Mesodermal cell (in vitro differentiated cells): ENCODE results near the gene TEX9. TPM values are rescaled to one million over a fixed set of nuclear protein-coding genes. Genes with fewer than 3 reads are reported as not detected.
"Not testable (repeated sequence)": the region's sequence is repeated elsewhere in the genome, so short reads cannot be mapped to it uniquely, and the experiment has no call there.

Source experiments
- H3K27ac ChIP-seq: 2 replicates; pipeline ENCODE4 v1.7.0; 2013; ENCODE audit warnings: mild to moderate bottlenecking, low read depth, low read length, moderate library complexity; ENCODE audit not compliant: severe bottlenecking
- H3K36me3 ChIP-seq: 2 replicates; pipeline ENCODE4 v1.7.1; 2013; ENCODE audit warnings: mild to moderate bottlenecking, low read length, moderate library complexity; ENCODE audit not compliant: control insufficient read depth, insufficient read depth
- H3K4me1 ChIP-seq: one replicate; pipeline ENCODE4 v1.7.1; 2013; ENCODE audit warnings: mild to moderate bottlenecking, low read length; ENCODE audit not compliant: insufficient read depth, control insufficient read depth, poor library complexity, severe bottlenecking
- H3K4me3 ChIP-seq: 2 replicates; pipeline ENCODE4 v1.7.0; 2013; ENCODE audit warnings: low read length, control low read depth, mild to moderate bottlenecking; ENCODE audit not compliant: insufficient read depth, poor library complexity, severe bottlenecking; ENCODE audit errors: extremely low read depth
- H3K9me3 ChIP-seq: 2 replicates; pipeline ENCODE4 v1.7.1; 2013; ENCODE audit warnings: mild to moderate bottlenecking, low read length, moderate library complexity; ENCODE audit not compliant: control insufficient read depth
- WGBS, 2 experiments: methylation state at CpG; one replicate each; pipeline ENCODE4 v1.1.5; 2013; ENCODE audit warnings: missing lambda C conversion rate in 2 of 2; ENCODE audit not compliant: insufficient coverage in 2 of 2; 5-methylcytosine and 5-hydroxymethylcytosine counted together
- polyA plus RNA-seq, 2 experiments: library from polyadenylated mRNA; stranded (reverse); fragments of 50-300 nt; gene quantifications; one replicate each; pipeline ENCODE4 v1.2.3, GENCODE V29; 2013

TEX9 gene
- 6.0 TPM for polyA plus RNA-seq (2013, experiment 1 of 2)
- 7.0 TPM for polyA plus RNA-seq (2013, experiment 2 of 2)

- peaks cover 4% of the 10 kb centered on the region for H3K4me1 ChIP-seq
- no peaks in the 10 kb centered on the region for H3K9me3 ChIP-seq
- 0% methylated on average over 35 to 37 of the region's 45 CpGs for WGBS, 2 experiments
- H3K36me3 ChIP-seq = no peaks in the 10 kb centered on the region
- peak within 1 kb of the TSS; percentile 60 for H3K4me3 ChIP-seq
- H3K27ac ChIP-seq = peak within 1 kb of the TSS; percentile 30
These were observed at the start of gene TEX9 for GRCh38 chr15:56365075-56365711. TSS of gene TEX9 (plus strand) at chr15:56365426. CDS start at chr15:56365451, 25 bp downstream.

- not testable (repeated sequence) for H3K4me1 ChIP-seq, H3K9me3 ChIP-seq, H3K4me3 ChIP-seq, H3K27ac ChIP-seq, H3K36me3 ChIP-seq
- 94 to 100% methylated on average over 2 to 7 of the region's 18 CpGs for WGBS, 2 experiments
These were observed 48.7 kb upstream of the TEX9 start for GRCh38 chr15:56316561-56316960.

- Histone ChIP-seq H3K27ac (no peak overlapping the region), H3K4me1 (no peaks in the 10 kb centered on the region), H3K9me3 (no peaks in the 10 kb centered on the region), H3K4me3 (no peak overlapping the region), H3K36me3 (no peaks in the 10 kb centered on the region)
These were observed 44.9 kb upstream of the TEX9 start for GRCh38 chr15:56320316-56320715.

GRCh38 chr15:56320861-56321260, 44.4 kb upstream of the TEX9 start:
- Histone ChIP-seq H3K27ac (no peak overlapping the region), H3K9me3 (no peaks in the 10 kb centered on the region), H3K4me1 (no peaks in the 10 kb centered on the region), H3K36me3 (no peaks in the 10 kb centered on the region), H3K4me3 (no peak overlapping the region)
- 87 to 100% methylated on average over 1 to 3 of the region's 3 CpGs for WGBS, 2 experiments

- Histone ChIP-seq H3K36me3 (no peaks in the 10 kb centered on the region), H3K4me3 (no peak overlapping the region), H3K4me1 (no peaks in the 10 kb centered on the region), H3K9me3 (no peaks in the 10 kb centered on the region), H3K27ac (no peak overlapping the region)
- 84 to 93% methylated on average over 2 of the region's 2 CpGs for WGBS, 2 experiments
These were observed 42.8 kb upstream of the TEX9 start for GRCh38 chr15:56322444-56322843.

GRCh38 chr15:56323435-56323834, 41.8 kb upstream of the TEX9 start:
- WGBS, 2 experiments = 88 to 100% methylated on average over 1 of the region's 1 CpG
- Histone ChIP-seq H3K36me3 (no peaks in the 10 kb centered on the region), H3K27ac (no peak overlapping the region), H3K4me1 (no peaks in the 10 kb centered on the region), H3K9me3 (no peaks in the 10 kb centered on the region), H3K4me3 (no peak overlapping the region)

GRCh38 chr15:56325186-56325585, 40.0 kb upstream of the TEX9 start:
- WGBS, 2 experiments = 60 to 100% methylated on average over 2 to 3 of the region's 3 CpGs
- Histone ChIP-seq H3K9me3 (no peaks in the 10 kb centered on the region), H3K36me3 (no peaks in the 10 kb centered on the region), H3K4me1 (no peaks in the 10 kb centered on the region), H3K27ac (no peak overlapping the region), H3K4me3 (no peak overlapping the region)

GRCh38 chr15:56327721-56328502, 37.3 kb upstream of the TEX9 start:
- no peak overlapping the region for H3K4me3 ChIP-seq
- H3K27ac ChIP-seq = no peak overlapping the region
- WGBS, 2 experiments = 87 to 88% methylated on average over 3 to 5 of the region's 6 CpGs
- H3K4me1 ChIP-seq = no peaks in the 10 kb centered on the region
- H3K36me3 ChIP-seq = no peaks in the 10 kb centered on the region
- no peaks in the 10 kb centered on the region for H3K9me3 ChIP-seq

- no peak overlapping the region for H3K4me3 ChIP-seq
- no peaks in the 10 kb centered on the region for H3K9me3 ChIP-seq
- peaks cover 18% of the 10 kb centered on the region for H3K4me1 ChIP-seq
- H3K27ac ChIP-seq = no peak overlapping the region
- H3K36me3 ChIP-seq = no peaks in the 10 kb centered on the region
- 86% methylated on average over 1 of the region's 2 CpGs; no CpG with 5 or more reads in 1 of the 2 experiments for WGBS, 2 experiments
These were observed 28.0 kb upstream of the TEX9 start for GRCh38 chr15:56337084-56337725.

- WGBS, 2 experiments = 100% methylated on average over 1 to 3 of the region's 4 CpGs
- peaks cover 18% of the 10 kb centered on the region for H3K4me1 ChIP-seq
- H3K27ac ChIP-seq = peak overlapping the region; percentile 52
- no peak overlapping the region for H3K4me3 ChIP-seq
- H3K9me3 ChIP-seq = no peaks in the 10 kb centered on the region
- no peaks in the 10 kb centered on the region for H3K36me3 ChIP-seq
These were observed 25.6 kb upstream of the TEX9 start for GRCh38 chr15:56339594-56339993.
